Neuron (in vitro differentiated cells): Measurements from ENCODE around the gene RTN4RL1.

Source experiments
- H2AFZ ChIP-seq: one replicate; pipeline ENCODE4 v1.6.1; 2013; ENCODE audit warnings: low read depth, mild to moderate bottlenecking, inconsistent platforms, low read length, moderate library complexity
- H3K27me3 ChIP-seq: one replicate; pipeline ENCODE4 v1.6.1; 2013; ENCODE audit warnings: low read length; ENCODE audit not compliant: insufficient read depth
- H3K36me3 ChIP-seq: one replicate; pipeline ENCODE4 v1.6.1; 2013; ENCODE audit warnings: low read length; ENCODE audit not compliant: insufficient read depth
- H3K4me1 ChIP-seq: one replicate; pipeline ENCODE4 v1.6.1; 2013; ENCODE audit warnings: low read length; ENCODE audit not compliant: insufficient read depth
- H3K4me3 ChIP-seq: 2 replicates; pipeline ENCODE4 v1.5.1; 2013; ENCODE audit warnings: mild to moderate bottlenecking, low read length, moderate library complexity
- H3K9me3 ChIP-seq: one replicate; pipeline ENCODE4 v1.6.1; 2013; ENCODE audit warnings: low read length

Gene RTN4RL1

DNA sequence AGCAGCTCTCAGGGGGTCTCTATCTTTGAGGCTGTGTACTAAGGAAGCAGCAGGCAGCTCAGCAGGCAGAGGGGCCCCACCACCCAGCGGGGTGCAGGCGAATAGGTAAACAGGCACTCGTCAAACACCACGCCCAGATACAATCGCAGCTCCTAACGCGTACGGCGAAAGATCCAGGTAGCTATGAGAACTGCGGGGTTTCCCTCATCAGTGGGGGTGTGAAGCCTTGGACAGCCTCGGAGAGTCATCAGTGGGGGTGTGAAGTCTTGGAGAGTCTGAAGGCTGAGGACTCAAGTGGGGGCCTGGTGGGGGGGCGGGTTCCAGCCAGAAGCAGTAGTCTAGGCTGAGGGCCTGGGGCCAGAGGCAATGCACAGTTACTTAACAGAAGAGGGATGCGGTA lies 69.0 kb downstream of the RTN4RL1 start:
- H3K4me1 ChIP-seq = peaks cover 17% of the 10 kb centered on the region
- H2AFZ ChIP-seq = no peak overlapping the region
- no peaks in the 10 kb centered on the region for H3K36me3 ChIP-seq
- no peak overlapping the region for H3K4me3 ChIP-seq
- no peaks in the 10 kb centered on the region for H3K27me3 ChIP-seq
- no peaks in the 10 kb centered on the region for H3K9me3 ChIP-seq

DNA sequence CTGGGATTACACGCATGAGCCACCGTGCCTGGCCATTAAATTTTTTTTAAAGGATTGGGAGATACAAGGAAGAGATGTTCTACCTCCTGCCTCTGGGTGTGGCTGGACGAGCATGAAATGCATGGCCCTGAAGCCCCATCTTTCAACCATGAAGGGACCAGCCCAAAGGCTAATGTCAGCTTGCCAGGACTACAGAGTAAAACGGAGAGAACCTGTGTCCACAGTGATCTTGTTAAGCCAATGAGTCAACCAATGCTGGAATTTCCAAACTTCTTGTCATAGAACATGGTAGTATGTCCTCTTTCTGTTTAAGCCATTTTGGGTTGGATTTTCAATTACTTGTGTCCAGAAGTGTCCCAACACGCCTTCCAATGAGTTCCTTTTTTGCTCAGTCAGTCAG lies 71.3 kb downstream of the RTN4RL1 start:
- Histone ChIP-seq H2AFZ (no peak overlapping the region), H3K9me3 (no peaks in the 10 kb centered on the region), H3K4me1 (peaks cover 8% of the 10 kb centered on the region), H3K27me3 (no peaks in the 10 kb centered on the region), H3K36me3 (no peaks in the 10 kb centered on the region), H3K4me3 (no peak overlapping the region)

DNA sequence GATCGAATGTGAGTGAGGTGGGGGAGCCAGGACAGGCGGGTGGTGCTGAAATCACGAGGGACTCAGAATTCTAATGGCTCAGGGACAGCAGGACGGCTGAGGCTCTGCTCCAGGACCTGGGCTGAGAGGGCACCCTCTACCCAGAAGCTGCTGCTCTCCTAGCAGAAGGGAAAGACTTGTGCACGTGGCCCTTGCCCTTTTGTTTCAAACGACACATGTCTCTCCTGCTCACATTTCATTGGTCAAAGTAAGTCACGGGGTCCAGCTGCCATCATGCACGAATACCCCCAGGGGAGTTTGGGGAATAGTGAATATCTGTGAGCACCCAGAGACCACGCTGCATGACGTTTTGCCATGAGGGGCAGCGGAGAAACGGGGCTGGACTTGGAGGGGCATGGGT lies 73.2 kb downstream of the RTN4RL1 start:
- no peaks in the 10 kb centered on the region for H3K36me3 ChIP-seq
- H3K4me3 ChIP-seq = no peak overlapping the region

DNA sequence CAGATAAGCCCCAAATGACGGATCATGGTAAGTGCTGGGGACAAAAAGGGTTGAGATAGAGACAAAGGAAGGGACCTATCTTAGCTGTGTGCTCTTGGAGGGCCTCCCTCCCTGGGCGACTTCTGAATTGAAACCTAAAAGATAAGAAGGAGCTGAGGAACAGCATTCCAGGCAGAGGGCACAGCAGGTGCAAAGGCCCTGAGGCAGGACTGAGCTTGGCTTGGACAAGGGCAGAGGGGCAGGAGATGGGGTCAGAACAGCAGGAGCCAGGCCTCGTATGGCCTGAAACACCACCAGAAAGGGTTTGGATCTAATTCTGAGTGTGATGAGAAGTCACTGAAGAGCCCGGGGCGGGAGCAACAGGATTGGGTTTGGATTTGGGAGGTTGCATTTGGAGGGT lies 75.4 kb downstream of the RTN4RL1 start:
- H3K9me3 ChIP-seq = no peaks in the 10 kb centered on the region
- H3K4me1 ChIP-seq = peaks cover 24% of the 10 kb centered on the region
- no peak overlapping the region for H2AFZ ChIP-seq
- H3K27me3 ChIP-seq = no peaks in the 10 kb centered on the region
- H3K36me3 ChIP-seq = no peaks in the 10 kb centered on the region
- no peak overlapping the region for H3K4me3 ChIP-seq

More for the DNA sequence above, 73.2 kb downstream of the RTN4RL1 start:
- H3K4me1 ChIP-seq = peaks cover 12% of the 10 kb centered on the region
- no peaks in the 10 kb centered on the region for H3K9me3 ChIP-seq
- no peaks in the 10 kb centered on the region for H3K27me3 ChIP-seq
- no peak overlapping the region for H2AFZ ChIP-seq

DNA sequence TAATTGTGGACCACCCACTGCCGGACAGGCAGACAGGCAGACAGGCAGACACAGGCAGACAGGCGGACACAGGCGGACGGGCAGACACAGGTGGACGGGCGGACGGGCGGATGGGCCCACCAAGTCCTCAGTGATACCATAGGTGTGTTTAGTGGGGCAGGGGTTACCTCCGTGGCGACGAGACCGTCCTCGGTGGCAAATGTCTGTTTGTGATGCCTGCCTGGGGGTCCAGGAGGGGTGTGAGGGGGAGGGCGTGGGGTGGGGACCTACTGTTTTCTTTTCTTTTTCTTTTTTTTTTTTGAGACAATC lies 76.7 kb downstream of the RTN4RL1 start:
- no peak overlapping the region for H3K4me3 ChIP-seq
- no peak overlapping the region for H2AFZ ChIP-seq
- no peaks in the 10 kb centered on the region for H3K27me3 ChIP-seq
- H3K4me1 ChIP-seq = peaks cover 24% of the 10 kb centered on the region
- H3K9me3 ChIP-seq = no peaks in the 10 kb centered on the region
- no peaks in the 10 kb centered on the region for H3K36me3 ChIP-seq

DNA sequence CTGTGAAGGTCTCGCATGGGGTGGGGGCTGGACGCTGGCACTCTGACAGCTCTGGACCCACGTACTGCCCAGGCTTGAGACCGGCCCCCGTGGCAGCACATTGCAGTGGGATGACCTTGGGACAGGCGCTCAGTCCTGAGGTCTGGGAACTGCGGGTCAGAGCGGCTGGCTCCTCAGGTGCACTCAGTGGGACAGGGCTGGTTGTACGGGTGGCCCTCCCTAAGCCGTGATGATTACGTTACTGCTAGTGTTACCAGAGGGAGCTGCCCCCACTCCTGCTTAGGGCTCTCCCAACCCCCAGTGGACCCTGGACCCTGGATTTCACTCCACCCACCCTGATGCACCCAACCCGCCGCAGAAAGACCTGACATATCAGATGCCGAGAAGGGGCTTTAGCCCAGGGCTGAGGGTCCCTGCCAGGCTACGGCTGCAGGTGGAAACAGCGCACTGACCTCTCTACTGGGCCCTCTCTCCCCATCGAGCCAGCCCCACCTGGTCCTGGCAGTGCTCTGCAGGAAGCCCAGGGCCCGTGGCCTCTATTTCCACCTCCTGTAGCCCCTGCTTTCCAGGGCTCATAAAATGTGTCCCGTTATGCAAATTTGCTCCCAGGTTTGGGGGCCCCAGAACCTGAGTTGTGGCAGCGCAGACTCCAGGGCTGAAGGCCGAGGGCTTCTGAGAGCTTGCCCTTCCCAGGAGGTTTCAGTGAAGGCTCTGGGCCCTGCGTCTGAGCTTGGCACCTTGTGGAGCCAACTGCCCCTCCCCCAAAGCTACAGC lies 77.2 kb downstream of the RTN4RL1 start:
- H3K27me3 ChIP-seq = peaks cover under 1% of the 10 kb centered on the region
- no peak overlapping the region for H2AFZ ChIP-seq
- H3K9me3 ChIP-seq = no peaks in the 10 kb centered on the region
- H3K4me1 ChIP-seq = peaks cover 24% of the 10 kb centered on the region
- H3K4me3 ChIP-seq = no peak overlapping the region
- H3K36me3 ChIP-seq = no peaks in the 10 kb centered on the region

DNA sequence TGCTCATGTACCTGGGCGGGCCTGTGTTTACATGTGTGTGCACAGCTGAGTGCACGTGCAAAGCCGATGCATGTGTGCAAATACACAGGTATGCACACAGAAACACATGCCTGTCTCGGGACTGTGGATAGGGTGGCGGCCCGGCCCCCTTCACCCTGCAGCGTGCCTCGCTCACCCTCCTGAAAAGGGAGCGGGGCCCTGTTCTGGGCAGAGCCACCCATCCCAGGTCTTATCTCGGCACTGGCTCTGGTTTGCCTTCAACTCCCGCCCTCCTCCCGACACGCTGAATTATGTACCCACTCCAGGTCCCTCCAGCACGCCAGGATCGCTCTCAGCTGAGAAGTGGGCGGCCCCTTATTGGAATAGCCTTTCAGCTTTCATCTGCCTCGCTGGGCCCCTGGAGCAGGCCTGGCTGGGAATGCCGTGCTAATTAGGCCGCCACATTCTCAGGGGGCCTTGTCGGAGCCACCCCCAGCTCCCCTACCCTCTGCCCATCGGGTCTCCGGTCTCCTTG lies 77.8 kb downstream of the RTN4RL1 start:
- Histone ChIP-seq H3K36me3 (no peaks in the 10 kb centered on the region), H3K4me1 (peaks cover 24% of the 10 kb centered on the region), H3K9me3 (no peaks in the 10 kb centered on the region), H2AFZ (no peak overlapping the region), H3K27me3 (peaks cover 4% of the 10 kb centered on the region), H3K4me3 (no peak overlapping the region)

DNA sequence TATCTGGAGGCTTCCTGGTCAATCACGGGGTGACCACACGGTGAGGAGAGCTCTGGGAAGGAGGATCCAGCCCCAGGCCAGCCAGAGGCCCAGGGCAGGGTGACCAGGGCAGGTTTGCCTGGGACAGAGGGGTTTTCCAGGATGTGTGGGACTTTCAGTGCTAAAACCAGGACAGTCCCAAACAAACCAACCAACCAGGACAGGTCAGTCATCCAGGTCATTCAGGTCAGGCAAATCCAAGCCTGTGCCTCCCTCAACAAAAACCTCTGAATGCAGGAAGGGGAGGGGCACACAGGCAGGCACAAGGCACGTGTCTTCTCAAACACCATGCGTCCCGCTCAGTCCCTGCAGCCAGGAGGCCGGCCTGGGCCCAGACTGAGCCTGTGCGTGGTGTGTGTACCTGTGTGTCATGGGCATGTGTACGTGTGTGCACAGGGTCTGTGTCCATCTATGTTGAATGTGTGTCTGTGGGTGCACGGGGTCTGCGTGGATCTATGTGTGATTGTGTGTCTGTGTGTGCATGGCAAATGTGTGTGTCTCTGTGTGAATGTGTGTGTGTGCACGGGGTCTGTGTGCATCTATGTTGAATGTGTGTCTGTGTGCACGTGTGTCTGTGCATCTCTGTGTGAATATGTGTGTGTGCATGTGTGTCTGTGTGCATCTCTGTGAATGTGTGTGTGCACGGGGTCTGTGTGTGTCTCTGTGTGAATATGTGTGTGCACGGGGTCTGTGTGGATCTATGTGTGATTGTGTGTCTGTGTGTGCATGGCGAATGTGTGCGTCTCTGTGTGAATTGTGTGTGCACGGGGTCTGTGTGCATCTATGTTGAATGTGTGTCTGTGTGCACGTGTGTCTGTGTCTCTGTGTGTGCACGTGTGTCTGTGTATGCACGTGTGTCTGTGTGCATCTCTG lies 78.9 kb downstream of the RTN4RL1 start:
- Histone ChIP-seq H3K36me3 (no peaks in the 10 kb centered on the region), H3K4me1 (peaks cover 33% of the 10 kb centered on the region), H3K27me3 (peaks cover 4% of the 10 kb centered on the region), H2AFZ (peak overlapping the region; percentile 11), H3K4me3 (no peak overlapping the region), H3K9me3 (no peaks in the 10 kb centered on the region)

DNA sequence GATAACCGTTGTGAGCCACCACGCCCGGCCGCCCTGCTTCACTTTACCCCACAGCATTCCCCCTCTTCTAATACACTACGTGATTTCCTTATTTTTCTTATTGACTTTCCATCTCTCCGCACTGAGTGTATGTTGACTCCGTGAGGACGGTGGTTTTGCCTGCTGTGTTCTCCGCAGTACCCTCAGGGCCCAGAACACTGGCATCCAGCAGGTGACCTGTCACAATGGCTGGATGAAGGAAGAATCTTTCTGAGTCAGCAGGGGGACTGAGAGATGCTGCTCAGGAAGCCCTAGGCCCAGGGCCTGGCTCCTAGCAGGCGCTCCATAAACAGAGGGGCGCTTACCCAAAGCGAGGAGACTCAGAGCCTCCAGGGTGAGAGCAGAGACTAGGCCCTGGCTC lies 79.5 kb downstream of the RTN4RL1 start:
- Histone ChIP-seq H3K4me3 (no peak overlapping the region), H3K36me3 (no peaks in the 10 kb centered on the region), H2AFZ (peak overlapping the region; percentile 11), H3K27me3 (peaks cover 4% of the 10 kb centered on the region), H3K4me1 (peaks cover 33% of the 10 kb centered on the region), H3K9me3 (no peaks in the 10 kb centered on the region)

DNA sequence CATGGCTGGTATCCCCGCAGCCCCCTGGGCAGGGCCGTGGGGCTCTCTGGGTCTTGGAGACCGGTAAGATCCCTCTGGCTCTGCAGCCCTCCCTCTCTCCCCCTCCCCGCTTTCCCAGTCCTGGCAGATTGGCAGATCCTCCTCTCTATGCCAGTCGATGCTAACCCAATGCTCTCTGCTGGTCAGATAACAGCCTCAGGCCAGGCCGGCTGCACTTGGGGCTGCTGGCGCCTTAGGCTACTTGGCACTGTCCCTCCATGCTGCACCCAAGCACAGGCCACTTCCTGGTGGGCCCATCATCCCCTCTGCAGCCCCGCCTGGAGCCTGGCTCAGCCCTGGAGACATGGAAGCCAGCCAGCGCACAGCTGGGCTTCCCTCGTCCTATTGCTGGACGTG lies 81.7 kb downstream of the RTN4RL1 start:
- Histone ChIP-seq H2AFZ (no peak overlapping the region), H3K27me3 (peaks cover 4% of the 10 kb centered on the region), H3K4me3 (no peak overlapping the region), H3K36me3 (no peaks in the 10 kb centered on the region), H3K9me3 (no peaks in the 10 kb centered on the region), H3K4me1 (peaks cover 33% of the 10 kb centered on the region)

DNA sequence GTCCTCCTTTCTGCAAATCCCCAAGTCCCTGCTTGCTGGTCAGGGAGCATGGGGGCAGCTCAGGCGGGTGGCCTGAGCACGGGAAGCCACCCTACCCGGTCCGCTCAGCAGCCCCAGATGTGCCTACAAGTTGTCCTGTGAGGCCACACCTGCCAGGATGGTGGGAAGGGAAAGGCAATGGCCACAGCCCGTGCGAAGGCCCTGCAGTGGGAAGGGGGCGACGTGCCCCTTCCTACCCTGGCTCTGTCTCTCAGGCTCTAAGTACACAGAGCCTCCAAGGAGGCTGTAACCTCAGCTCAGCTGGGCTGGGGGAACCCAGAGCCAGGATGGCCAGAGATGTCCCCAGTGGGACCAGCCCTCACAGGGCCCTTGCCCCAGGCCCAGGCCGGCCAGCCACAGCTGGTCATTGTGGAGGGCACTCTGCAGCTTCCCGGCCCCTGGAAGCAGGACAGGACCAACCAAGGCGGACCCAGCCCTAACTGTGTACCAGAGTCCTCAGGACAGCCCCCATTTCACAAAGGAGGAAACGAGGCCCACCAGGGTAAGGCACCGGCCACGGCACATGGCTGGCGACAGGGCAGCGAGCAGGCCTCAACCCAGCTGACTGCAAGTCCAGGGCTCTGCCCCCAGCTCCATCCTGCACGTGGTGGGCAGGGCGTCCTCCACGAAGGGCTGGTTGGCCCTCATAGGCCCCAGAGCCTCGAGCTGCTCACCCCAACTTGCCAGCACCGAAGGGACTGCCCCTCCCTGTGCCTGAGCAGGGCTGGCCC lies 82.3 kb downstream of the RTN4RL1 start:
- H3K27me3 ChIP-seq = peaks cover 4% of the 10 kb centered on the region
- peaks cover 30% of the 10 kb centered on the region for H3K4me1 ChIP-seq
- H3K4me3 ChIP-seq = no peak overlapping the region
- no peaks in the 10 kb centered on the region for H3K9me3 ChIP-seq
- H2AFZ ChIP-seq = no peak overlapping the region
- H3K36me3 ChIP-seq = no peaks in the 10 kb centered on the region

DNA sequence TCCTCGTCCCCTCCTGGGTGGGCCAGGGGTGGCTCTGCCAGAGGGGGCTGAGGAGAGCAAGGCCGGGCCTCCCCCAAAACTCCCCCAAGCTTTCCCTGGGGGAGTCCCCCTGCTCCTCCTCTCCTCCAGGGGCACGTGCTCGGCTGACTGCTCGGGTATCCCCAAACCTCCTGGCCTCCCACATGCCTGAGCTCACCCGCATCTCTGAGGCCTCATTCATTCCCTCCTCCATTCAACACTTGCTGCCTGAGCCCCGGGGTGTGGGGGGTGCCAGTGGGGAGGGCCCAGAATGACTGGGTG lies 83.1 kb downstream of the RTN4RL1 start:
- Histone ChIP-seq H3K27me3 (peaks cover 4% of the 10 kb centered on the region), H3K36me3 (no peaks in the 10 kb centered on the region), H2AFZ (no peak overlapping the region), H3K9me3 (peaks cover 3% of the 10 kb centered on the region), H3K4me1 (peaks cover 22% of the 10 kb centered on the region), H3K4me3 (no peak overlapping the region)
